ENCODE data around the gene EFCAB12.
"Not testable (repeated sequence)": the region's sequence is repeated elsewhere in the genome, so short reads cannot be mapped to it uniquely, and the experiment has no call there.

EFCAB12 gene

GRCh38 chr3:129421988-129422745, 6.3 kb downstream of the EFCAB12 start:
- in situ Hi-C loops (cut with MboI; ENCODE audit: low sequenced_read_pairs), result no loop called here

- in situ Hi-C loops (cut with MboI; ENCODE audit: low sequenced_read_pairs), result no loop called here
Measured at GRCh38 chr3:129421236-129421883, 7.1 kb downstream of the EFCAB12 start.

GRCh38 chr3:129419476-129419875, 9.0 kb downstream of the EFCAB12 start:
- in situ Hi-C loops (cut with MboI; ENCODE audit: low sequenced_read_pairs), result no loop called here

GRCh38 chr3:129418041-129418973, 10.1 kb downstream of the EFCAB12 start:
- in situ Hi-C loops (cut with MboI; ENCODE audit: low sequenced_read_pairs), result no loop called here

- in situ Hi-C loops (cut with MboI; ENCODE audit: low sequenced_read_pairs), result no loop called here
Measured at GRCh38 chr3:129417326-129417725, 11.1 kb downstream of the EFCAB12 start.

- in situ Hi-C loops (cut with MboI; ENCODE audit: low sequenced_read_pairs), result no loop called here
Measured at GRCh38 chr3:129416415-129416814, 12.0 kb downstream of the EFCAB12 start.

GRCh38 chr3:129415830-129416229, 12.6 kb downstream of the EFCAB12 start:
- in situ Hi-C loops (cut with MboI; ENCODE audit: low sequenced_read_pairs), result no loop called here

GRCh38 chr3:129415378-129415777, 13.1 kb downstream of the EFCAB12 start:
- in situ Hi-C loops (cut with MboI; ENCODE audit: low sequenced_read_pairs), result no loop called here

GRCh38 chr3:129413687-129414506, 14.5 kb downstream of the EFCAB12 start:
- in situ Hi-C loops (cut with MboI; ENCODE audit: low sequenced_read_pairs), result no loop called here

GRCh38 chr3:129413238-129413637, 15.2 kb downstream of the EFCAB12 start:
- in situ Hi-C loops (cut with MboI; ENCODE audit: low sequenced_read_pairs), result not testable (repeated sequence)

GRCh38 chr3:129412542-129413198, 15.8 kb downstream of the EFCAB12 start:
- in situ Hi-C loops (cut with MboI; ENCODE audit: low sequenced_read_pairs), result no loop called here

- in situ Hi-C loops (cut with MboI; ENCODE audit: low sequenced_read_pairs), result no loop called here
Measured at GRCh38 chr3:129410971-129411370, 17.5 kb downstream of the EFCAB12 start.

- in situ Hi-C loops (cut with MboI; ENCODE audit: low sequenced_read_pairs), result no loop called here
Measured at GRCh38 chr3:129409541-129409940, 18.9 kb downstream of the EFCAB12 start.

GRCh38 chr3:129404610-129405009, 23.8 kb downstream of the EFCAB12 start:
- in situ Hi-C loops (cut with MboI; ENCODE audit: low sequenced_read_pairs), result no loop called here

GRCh38 chr3:129404130-129404529, 24.3 kb downstream of the EFCAB12 start:
- in situ Hi-C loops (cut with MboI; ENCODE audit: low sequenced_read_pairs), result no loop called here

GRCh38 chr3:129403450-129403849, 25.0 kb downstream of the EFCAB12 start:
- in situ Hi-C loops (cut with MboI; ENCODE audit: low sequenced_read_pairs), result no loop called here

GRCh38 chr3:129402616-129403015, 25.8 kb downstream of the EFCAB12 start:
- in situ Hi-C loops (cut with MboI; ENCODE audit: low sequenced_read_pairs), result no loop called here

- in situ Hi-C loops (cut with MboI; ENCODE audit: low sequenced_read_pairs), result no loop called here
Measured at GRCh38 chr3:129402210-129402609, 26.2 kb downstream of the EFCAB12 start.

GRCh38 chr3:129399895-129400357, 28.5 kb downstream of the EFCAB12 start:
- in situ Hi-C loops (cut with MboI; ENCODE audit: low sequenced_read_pairs), result no loop called here
